GM19043 (cell line): ENCODE measurements around the gene METTL8.
"Not testable (repeated sequence)": the region's sequence is repeated elsewhere in the genome, so short reads cannot be mapped to it uniquely, and the experiment has no call there.

Experiments
- ATAC-seq: cut with Tn5 transposase; IDR thresholded peaks from one replicate; pipeline ENCODE4 v1.9.1; 2021; ENCODE audit warnings: low read depth; ENCODE audit not compliant: unreplicated experiment

METTL8 gene

GRCh38 chr2:171402906-171403580, 30.7 kb downstream of the METTL8 start:
- ATAC-seq, result no peak

GRCh38 chr2:171401947-171402346, 31.8 kb downstream of the METTL8 start:
- ATAC-seq, result no peak

GRCh38 chr2:171400395-171400794, 33.4 kb downstream of the METTL8 start:
- no peak for ATAC-seq

DNA sequence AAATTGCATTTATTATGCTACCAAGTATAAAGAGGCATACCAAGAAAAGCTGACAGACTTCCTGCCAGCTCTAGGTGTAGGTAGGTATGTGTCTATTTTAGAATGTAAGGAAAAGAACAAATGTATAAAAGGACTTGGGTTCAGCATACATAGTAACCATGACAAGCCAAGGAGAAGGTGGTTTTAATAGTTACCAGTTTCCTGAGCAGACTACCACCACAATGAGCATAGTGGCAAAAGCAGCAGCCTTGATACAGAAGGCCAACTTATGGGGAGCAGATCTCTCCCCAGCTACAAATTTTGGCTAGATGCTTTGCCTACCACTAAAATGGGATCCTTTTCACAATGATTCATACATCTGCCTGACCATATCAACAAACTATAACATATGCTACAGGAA, 34.5 kb downstream of the METTL8 start:
- no peak for ATAC-seq

DNA sequence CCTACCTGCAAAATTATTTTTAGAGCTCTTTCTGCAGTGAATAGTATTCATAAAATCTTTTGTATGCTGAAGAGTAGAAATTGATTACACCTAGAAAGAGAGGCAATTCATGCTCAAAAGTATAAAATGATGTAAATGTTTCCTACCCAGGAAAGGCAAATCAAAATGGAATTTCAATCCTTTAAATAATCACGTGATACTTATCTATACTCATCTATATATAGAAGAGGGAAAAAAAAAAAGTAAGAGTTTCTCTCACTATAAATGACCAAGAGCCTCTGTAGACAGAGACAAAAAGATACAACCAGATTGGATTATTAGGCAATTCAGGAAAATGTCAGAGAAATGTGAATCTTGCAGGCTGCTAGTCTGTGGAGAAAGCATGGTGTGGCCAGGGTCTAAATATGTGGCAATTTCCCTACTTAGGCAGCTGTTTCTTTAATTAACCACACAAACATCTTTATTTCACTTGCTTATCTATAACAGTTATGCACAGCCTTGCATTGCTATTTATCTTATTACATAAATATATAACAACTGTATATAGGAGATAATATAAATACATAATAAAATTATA, 39.5 kb downstream of the METTL8 start:
- no peak for ATAC-seq

DNA sequence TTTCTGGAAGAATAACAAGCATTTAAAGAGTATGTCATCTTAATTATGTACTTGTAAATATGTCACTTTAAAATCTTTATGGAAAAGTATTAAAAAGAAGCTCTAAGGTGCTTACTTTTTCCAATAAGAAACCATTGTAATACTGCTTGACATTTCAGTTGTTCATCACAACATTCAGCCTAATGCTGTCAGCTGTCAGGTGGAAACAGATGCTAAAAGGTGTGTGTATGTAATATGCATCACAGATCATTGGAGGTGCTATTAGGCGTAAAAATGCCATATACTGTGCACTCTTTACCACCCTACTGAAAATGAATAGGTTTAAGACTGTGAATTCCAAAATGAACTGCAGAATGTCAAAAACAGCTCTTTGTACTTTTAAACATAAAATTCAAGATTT, 40.3 kb downstream of the METTL8 start:
- ATAC-seq, result no peak

GRCh38 chr2:171391532-171391931, 42.3 kb downstream of the METTL8 start:
- ATAC-seq, result no peak

DNA sequence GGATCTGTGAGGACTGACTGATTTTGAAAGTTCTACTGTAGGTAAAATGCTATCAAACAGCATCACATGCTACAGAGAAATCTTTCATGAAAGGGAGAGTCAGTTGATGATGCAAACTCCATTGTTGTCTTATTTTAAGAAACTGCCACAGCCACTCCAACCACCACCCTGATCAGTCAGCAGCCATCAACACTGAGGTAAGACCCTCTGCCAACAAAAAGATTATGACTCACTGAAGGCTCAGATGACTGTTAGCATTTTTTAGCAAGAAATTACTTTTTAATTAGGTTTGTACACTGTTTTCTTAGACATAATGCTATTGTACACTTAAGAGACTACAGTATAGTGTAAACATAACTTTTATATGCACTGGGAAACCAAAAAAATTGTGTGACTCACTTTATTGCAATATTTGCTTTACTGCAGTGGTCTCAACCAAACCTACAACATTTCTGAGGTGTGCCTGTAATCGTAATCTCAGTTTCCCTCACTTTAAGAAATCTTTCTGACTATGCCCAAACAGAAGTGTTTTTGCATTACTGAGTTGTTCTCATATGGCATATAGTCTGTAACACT, 42.8 kb downstream of the METTL8 start:
- no peak for ATAC-seq

GRCh38 chr2:171389780-171390179, 44.0 kb downstream of the METTL8 start:
- no peak for ATAC-seq

DNA sequence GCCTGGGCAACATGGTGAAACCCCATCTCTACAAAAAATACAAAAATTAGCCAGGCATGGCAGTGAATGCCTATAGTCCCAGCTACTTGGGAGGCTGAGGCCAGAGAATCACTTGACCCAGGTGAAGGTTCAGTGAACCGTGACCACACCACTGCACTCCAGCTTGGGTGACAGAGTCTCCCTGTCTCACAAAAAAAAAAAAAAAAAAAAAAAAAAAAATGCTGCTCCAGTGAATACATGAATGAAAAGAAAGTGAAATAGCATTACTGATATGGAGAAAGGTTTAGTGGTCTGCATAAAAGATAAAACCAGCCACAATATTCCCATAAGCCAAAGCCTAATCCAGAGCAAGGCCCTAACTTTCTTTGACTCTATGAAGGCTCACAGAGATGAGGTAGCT, 44.5 kb downstream of the METTL8 start:
- ATAC-seq, result peak; percentile 48

DNA sequence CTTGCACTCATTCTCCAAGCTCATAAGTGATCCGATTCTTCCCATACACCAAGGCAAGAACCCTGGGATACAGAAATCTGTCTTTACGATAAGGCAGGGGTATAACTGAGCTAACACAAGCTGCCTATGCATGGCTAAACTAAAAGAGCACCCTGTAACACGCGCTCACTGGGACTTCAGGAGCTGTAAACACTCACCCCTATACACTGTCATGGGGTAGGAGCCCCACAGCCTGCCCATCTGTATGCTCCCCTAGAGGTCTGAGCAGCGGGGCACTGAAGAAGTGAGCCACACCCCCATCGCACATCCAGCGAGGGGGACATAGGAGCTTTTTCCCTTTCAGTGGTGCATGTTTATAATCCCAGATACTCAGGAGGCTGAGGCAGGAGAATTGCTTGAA, 46.7 kb downstream of the METTL8 start:
- no peak for ATAC-seq

GRCh38 chr2:171386627-171387026, 47.2 kb downstream of the METTL8 start:
- ATAC-seq, result no peak

GRCh38 chr2:171383134-171383533, 50.7 kb downstream of the METTL8 start:
- ATAC-seq, result no peak

GRCh38 chr2:171382175-171382574, 51.6 kb downstream of the METTL8 start:
- not testable (repeated sequence) for ATAC-seq

GRCh38 chr2:171377852-171378251, 55.9 kb downstream of the METTL8 start:
- ATAC-seq, result not testable (repeated sequence)

DNA sequence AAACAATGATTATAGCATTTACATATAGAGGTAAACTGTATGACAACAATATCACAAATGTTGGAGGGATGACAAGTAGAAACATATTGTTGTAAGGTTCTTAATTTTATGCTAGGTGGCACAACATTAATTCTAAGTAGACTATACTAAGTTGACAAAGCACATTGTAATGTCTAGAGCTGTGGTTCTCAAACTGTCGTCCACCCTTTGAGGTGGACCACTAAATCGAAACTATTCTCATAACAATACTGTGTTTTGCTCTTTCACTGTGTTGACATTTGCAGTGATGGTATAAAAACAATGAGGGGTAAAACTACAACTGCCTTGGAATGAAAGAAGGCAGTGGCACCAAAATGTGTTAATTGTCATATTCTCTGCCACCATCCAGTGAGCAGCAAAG, 66.1 kb downstream of the METTL8 start:
- no peak for ATAC-seq

DNA sequence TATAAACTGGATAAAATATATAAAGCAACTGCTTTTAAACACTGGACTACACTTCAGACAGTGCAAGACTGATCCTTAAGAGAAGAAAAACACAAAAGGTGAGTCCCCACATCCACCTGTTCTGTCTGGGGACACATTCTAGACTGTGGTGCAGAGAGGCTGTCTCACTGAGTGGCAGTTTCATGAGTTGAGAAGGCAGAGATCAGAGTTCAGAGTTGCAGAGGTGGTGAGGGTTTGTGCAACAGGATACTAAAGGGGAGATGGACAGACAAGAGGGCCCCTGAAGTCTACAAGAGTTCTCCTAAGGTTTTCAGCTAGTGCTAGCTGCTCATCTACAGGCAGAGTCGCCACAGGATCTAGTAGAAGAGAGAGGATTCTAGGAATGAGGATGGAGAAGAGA, 68.0 kb downstream of the METTL8 start:
- ATAC-seq, result no peak

GRCh38 chr2:171365232-171365631, 68.6 kb downstream of the METTL8 start:
- ATAC-seq, result no peak

DNA sequence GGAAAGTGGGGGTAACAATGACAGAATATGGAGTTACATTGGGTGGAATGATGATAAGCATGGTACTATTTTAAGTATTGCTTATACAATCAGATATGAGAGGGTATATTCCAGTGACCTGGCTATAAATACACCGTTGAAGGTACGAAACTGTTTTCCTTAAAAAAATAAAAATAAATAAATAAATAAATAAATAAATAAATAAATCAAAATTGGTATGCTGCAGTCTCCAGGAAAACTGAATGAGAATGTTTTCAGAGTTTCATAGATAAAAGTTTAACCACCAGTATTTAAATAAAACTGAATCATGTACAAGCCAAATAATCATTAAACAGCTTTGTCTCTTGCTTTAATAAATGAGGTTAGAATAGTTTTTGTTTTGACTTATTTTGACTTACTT, 71.4 kb downstream of the METTL8 start:
- ATAC-seq, result no peak

GRCh38 chr2:171360905-171361304, 72.9 kb downstream of the METTL8 start:
- ATAC-seq, result no peak

DNA sequence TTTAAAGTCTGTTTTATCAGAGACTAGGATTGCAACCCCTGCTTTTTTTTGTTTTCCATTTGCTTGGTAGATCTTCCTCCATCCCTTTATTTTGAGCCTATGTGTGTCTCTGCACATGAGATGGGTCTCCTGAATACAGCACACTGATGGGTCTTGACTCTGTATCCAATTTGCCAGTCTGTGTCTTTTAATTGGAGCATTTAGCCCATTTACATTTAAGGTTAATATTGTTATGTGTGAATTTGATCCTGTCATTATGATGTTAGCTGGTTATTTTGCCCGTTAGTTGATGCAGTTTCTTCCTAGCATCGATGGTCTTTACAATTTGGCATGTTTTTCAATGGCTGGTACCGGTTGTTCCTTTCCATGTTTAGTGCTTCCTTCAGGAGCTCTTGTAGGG, 80.0 kb downstream of the METTL8 start:
- ATAC-seq, result not testable (repeated sequence)

- ATAC-seq, result no peak
Observed at GRCh38 chr2:171348056-171348455, 85.7 kb downstream of the METTL8 start.
